HG02678 (cell line): ENCODE measurements around the gene ENTR1.

Experiments
- ATAC-seq: cut with Tn5 transposase; IDR thresholded peaks from one replicate; pipeline ENCODE4 v1.9.1; 2021; ENCODE audit warnings: mild to moderate bottlenecking, moderate library complexity; ENCODE audit not compliant: unreplicated experiment

ENTR1 gene

DNA sequence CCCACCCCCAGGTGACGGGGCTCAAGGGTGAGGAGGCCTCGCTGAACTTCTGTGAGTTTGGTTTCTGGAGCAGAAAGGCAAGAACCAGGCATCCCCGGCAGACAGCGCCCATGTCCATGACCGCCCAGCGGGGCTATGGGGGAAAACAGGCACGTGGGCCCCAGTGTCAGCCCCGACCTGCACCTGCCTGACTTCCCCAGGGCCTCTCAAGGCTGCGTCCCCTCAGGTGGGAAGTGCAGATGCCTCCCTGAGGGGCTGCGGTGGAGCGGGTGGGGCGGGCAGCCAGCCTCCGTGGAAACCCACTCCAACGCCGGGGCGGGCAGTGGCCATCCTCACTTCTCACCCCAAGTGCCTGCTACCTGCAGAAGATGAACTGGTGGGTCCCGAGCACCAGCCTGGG lies 30.0 kb downstream of the ENTR1 start:
- ATAC-seq: no peak

DNA sequence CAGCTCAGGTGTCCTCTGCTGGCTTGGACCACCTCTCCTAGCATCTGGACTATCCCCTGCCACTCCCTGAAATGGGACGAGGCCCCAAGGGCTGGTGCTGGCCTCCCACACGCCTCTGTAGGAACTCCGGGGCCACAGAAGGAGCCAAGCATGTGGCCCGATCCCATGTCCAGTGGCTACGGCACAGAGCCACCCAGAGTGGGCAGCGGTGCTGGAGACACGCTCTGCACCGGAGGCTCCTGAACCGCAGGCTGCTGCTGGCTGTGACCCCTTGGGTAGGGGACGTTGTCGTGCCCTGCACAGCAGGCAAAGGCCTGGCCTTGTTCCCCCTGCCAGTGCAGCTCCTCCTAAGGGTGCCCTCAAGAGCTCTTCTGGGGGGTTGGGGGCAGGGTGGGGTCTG lies 30.5 kb downstream of the ENTR1 start:
- ATAC-seq: no peak

DNA sequence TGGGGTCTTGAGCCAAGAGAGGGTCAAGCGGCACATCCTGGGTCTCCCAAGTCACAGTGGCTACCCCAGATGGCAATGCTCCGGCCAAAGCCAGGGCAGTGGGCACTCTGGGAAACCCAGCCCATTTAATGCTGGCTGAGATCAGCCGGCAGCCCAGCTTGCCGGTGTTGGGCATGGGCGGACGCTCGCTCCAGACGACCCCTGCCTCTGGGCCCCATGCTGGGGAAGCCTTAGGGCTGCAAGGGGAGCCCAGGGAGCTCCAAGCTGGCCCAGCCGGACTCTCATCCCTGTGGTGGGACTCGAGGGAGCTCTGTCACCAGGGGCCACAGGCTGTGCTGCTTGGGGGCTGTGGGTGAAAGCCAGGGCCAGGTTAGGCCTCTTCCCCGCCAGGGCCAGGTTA lies 31.0 kb downstream of the ENTR1 start:
- ATAC-seq: no peak

DNA sequence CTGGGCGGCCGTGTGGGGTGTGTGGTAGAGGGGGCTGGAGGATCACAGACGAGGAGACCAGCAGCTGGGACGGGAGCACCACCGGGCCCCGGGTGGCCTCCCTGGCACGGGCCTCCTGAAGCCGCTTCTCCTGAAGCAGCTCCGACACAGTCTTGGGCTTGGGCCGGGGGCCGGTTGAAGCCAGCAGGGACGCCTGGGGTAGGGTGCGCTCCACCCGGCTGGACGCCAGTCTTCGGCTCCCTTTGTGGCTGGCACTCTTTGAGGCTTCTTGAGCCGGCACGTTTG lies 31.5 kb downstream of the ENTR1 start:
- no peak for ATAC-seq

DNA sequence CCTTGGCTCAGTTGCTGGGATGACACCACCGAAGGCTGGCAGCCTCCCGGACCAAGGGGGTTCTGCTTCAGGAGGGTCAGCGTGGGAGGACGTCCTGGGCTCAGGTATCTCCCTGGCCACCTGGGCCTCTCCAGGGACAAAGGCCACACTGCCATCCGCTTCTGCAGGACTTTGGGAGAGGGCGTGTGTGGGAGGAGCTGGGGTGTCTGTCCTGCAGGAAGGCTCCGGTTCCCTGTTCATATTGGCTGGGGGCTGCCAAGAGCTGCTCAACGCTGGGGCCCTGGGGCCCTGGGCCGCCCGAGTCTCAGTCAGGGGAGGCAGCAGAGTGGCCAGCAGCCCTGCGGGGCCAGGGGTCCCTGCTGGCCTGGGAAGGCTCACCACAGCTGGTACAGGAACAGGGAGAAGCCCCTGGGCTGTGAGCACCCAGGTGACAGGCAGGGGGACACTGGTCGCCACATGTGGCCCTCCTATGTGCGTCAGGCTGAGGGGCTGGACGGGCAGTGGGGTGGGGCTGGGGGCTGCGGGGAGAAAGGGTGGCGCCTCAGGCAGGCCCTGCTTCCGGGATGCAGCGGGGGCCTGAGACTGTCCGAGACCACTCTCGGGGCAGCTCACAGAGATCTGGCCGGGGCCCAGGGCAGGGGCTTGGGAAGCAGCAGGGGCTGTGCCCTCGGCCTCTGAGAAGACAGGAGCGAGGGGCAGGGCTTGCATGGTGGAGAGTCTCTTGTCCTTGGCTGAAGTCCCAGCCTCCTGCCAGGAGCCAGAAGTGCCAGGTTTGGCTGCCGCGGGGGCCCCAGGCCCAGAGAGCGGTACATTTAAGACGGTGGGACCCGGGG lies 32.0 kb downstream of the ENTR1 start:
- no peak for ATAC-seq

DNA sequence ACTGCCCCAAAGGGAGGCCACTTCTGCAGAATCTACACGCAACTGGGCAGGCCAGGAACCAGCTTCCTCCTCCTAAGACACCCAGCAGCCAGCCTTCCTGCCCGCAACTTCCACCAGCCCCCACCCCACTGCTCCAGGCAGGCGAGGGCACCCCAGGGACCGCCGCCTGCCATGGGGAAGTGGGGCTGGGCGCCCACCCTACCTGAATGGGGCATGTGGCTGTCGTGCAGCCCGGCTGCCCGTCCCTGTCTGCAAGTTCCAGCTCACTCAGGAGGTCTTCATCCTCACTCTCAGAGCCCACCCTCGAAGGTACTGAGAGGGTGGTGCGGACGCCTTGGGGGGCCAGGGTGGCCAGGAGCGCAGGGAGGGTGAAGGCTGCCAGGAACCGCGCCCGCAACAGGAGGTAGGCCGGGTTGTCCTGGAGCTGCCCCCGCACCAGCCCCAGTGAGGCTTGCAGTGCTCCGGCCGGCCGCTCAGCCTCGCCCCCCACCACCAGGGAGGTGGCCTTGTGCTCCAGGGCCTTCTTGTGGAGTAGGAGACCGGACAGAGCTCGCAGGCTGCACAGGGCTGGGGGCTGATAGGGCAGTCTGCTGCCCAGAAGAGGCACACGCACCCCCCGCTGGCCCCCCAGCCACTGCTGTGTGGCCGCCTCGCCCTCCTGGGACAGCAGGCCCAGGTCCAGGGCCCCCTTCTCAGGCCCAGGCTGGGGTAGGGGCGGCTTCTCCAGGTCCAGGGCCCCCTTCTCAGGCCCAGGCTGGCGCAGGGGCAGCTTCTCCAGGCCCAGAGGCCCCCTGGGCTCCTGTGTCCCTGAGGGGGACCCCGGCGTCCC lies 32.9 kb downstream of the ENTR1 start:
- ATAC-seq: no peak

DNA sequence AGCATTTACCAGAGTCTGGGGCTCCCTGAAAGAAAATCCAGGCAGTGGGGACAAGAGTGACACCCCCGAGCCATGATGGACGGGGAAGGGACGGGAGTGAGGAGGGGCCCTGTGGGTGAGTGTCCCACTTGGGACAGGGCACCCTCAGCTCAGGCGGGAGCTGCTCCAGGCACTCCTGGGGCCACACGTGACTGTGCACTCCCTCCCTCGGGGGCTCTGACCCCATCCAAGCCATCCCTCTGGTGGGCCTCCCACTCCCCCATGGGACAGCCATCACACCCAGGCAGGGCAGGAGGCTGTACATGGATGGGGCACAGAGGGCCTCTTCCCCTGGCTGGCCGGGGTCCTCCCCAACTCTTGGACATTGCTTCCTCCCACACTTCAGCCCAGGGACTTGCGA lies 34.0 kb downstream of the ENTR1 start:
- no peak for ATAC-seq

DNA sequence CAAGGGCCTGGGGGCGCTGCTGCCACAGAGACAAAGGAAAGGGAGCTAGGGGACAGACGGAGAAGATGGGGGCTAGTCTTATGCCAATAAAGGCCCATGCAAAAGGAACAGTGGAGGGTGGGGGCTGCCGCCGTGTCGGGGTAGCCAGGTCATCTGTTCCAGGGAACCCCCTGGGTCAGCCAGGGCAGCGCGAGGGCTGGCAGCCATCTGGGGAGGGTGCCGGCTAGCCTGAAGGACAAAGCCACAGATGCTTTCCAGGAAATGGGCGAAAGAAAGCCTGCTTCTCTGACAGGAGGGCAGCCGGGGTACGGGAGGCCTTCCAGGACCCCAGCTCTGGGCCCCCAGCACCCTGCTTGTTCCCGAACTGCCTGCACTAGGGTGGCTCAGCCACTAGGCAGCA lies 35.3 kb downstream of the ENTR1 start:
- ATAC-seq: no peak

DNA sequence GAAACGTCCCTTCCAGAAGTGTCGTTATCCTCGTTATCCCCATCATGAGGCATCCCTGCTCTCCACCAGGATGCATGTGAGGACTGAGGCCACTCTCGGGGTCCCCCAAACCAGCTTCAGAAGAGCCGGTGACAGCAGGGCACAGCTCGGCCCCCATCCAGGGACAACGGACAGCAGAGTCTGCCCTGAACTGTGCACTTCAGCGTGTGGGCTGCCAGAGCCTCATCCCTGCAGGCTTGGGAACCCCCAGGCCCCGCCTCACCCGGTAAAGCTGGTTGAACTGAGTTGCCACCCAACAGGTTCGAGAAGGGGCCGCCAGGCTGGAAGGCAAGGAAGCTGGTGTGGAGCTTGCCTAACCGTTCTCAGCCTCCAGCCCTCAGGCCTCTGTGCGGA lies 36.2 kb downstream of the ENTR1 start:
- ATAC-seq: no peak

DNA sequence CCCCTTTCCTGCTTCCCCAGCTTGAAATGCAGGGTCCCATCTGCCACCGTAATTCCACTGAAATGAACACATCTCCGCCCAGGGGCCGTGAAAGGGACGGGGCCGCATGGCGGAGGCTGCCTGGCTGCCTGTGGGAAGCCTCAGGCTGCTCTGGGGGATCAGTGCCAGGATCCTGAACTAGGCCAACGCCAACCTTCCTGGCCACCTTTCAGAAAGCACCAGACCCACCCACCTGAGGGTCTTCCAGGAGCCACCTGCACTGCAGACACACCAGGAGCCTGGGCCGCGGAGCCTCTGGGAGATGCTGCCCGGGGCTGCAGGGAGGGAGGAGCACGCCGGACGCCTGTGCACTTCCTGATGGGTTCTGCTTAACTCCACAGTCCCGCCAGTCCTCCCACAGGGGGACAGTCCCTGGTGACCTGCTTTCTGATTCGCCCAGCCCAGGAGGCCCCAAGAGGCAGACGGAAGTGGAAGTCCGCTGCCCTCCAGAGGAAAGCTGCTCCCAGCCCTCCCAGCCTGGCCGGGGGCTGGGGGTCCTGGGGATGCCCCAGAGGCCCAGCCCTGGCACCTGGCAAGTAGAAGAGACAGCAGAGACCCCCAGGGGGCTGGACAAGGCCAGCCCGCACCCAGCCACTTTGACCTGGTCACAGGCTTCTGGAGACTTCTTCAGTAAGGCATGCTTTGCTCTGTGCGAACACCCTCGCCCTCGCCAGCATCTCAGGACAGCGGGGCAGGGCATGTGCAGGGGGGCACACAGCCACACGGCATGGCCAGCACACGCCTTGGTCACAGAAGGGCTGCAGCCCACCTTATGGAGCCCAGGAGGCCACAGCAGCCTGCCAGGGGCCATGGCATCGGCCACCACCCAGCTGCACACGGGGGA lies 36.9 kb downstream of the ENTR1 start, which contains the start of gene CARD9:
Gene CARD9, minus strand, starts transcription at position 370 of the 883 bp plus-strand sequence. CDS start 1,591 bp downstream, outside the sequence.
- ATAC-seq: no peak

DNA sequence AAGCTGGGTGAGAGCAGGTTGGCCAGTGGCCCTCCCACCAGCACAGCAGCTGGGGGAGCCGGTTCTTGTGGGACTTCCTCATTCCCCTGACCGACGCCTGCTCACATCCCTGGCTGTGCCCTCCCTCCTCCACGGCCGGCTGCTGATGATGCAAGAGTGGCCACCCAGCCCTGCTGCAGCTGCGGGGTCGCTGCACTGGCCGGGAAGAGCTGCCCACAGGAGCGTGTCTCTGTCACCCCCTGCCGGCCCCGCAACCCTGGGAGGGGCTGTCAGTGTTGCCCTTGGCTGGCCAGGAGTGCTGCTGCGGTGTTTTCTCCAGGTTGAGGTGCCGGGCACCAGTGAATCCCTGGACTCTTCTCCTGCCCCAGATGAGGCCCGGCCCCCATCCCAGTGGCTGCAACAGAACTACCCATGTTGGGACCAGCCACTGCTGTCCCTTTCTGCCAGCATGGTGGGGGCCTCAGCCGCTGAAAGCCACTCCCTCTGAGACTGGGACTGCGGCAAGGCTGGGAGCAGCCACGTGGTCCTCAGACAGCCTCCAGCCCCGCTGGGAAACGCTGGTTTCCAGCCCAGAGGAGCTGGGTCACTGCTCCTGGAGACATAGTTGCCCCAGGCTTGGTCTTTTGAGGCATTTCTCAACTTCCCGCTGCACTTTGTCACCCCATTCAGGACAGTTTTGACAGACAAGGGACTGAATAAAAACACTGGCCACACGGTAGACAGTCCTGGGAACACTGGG lies 37.7 kb downstream of the ENTR1 start:
- no peak for ATAC-seq

DNA sequence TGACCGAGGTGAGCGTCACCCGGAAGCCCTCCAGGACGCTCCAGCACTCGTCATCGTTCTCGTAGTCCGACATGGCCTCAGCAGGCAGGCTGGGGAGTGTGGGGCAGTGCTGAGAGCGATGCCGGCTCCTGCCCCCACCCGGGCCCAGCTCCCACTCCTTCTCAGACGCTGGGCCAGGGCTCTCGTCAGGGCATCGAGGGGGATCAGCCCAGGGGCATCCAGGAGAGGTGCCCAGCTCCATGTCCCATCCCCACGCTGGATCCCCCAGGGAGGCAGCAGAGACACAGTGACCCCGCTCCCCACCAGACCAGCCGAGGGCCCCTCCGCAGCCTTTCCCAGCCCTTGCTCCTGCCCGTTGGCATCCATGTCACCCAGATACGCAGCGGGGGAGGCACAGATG lies 38.4 kb downstream of the ENTR1 start:
- ATAC-seq: no peak

DNA sequence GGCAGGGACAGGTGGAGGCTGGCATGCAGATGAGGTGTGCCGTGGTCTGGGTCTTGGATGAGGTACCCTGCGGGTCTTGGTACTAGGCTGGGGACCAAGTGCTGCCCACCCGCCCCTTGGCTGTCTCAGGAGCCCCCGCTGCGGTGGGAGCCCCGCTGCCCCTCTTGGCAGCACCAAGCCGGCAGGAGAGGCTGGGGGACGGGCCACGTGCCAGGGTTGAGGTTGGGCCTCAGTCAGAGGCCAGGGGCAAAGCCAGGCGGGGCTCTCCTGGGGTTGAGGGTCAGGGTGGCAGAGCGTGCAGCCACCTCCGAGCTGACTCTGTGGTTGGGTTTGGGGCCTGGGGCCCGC lies 38.9 kb downstream of the ENTR1 start:
- no peak for ATAC-seq

DNA sequence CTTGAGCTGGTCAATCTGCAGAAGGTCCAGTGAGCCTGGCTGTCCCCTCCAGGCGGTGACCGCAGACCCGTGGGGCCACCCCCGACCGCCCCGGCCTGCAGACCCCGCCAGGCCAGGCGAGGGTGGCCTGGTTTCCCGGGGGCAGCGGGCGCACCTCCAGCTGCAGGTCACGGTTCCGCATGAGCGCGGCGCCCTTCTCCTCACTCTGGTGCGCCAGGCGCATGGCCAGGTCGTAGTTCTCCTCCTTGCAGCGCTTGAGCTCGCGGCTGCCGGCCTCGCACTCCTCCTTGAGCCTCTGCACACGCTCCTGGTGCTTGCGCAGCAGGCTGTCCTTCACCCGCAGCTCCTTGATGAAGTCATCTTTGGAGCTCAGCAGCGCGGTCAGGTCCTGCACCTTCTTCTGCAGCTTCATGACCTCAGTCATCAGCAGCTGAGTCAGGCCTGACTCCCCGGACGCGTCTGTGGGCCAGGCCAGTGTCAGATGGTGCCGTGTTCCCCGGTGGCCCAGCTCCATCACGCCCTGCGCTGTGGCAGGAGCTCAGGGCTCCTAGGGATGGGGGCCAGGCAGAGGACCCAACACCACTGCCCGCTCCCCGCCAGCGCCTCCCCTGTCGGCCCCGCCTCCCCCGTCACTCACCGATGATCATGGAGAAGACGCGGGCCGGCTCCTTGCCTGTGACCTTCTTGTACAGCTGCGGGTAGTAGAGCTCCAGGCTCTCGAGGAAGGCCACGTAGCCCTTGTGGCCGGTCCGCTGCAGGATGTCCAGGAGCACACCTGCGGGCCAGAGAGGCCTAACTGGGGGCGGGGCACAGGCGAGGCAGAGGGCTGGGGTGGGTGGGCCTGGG lies 39.5 kb downstream of the ENTR1 start:
- ATAC-seq: no peak

DNA sequence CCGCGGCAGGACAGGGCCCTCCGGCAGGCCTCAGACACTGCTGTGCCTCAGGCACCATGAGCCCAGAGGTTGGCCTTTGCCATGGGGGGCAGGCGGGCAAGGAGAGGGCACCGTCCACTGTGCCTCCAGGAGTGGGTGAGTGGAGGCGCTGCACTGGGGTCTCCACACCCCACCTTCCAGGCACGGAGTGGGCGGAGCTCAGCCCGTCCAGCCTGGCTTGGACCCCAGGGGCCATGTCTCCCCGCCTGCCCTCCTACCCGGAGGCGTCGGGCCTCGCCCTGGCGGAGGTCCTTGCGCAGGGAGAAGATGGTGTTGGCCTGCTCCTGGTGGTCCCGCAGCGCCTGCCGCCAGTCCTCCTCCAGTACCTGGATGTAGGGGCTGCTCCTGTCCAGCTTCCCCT lies 40.4 kb downstream of the ENTR1 start:
- no peak for ATAC-seq

DNA sequence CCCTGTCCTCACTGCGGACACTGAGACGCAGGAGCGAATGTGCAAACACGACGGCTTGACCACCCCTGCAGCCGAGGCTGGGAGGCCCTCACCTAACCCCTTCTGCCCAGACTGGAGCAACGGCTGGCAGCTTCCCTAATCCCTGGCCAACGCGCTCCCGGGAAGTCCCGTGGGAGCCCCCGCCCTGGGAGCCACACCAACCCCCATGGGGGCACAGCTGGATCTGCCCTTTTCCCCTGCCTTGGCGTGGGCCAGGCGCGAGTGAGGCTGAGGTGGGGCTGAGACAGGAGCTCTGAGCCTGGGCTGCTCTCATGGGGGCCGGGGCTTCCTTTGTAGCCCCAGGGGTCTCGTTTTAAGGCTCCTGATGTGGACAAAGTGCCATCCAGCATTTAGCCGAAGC lies 42.2 kb downstream of the ENTR1 start:
- no peak for ATAC-seq

DNA sequence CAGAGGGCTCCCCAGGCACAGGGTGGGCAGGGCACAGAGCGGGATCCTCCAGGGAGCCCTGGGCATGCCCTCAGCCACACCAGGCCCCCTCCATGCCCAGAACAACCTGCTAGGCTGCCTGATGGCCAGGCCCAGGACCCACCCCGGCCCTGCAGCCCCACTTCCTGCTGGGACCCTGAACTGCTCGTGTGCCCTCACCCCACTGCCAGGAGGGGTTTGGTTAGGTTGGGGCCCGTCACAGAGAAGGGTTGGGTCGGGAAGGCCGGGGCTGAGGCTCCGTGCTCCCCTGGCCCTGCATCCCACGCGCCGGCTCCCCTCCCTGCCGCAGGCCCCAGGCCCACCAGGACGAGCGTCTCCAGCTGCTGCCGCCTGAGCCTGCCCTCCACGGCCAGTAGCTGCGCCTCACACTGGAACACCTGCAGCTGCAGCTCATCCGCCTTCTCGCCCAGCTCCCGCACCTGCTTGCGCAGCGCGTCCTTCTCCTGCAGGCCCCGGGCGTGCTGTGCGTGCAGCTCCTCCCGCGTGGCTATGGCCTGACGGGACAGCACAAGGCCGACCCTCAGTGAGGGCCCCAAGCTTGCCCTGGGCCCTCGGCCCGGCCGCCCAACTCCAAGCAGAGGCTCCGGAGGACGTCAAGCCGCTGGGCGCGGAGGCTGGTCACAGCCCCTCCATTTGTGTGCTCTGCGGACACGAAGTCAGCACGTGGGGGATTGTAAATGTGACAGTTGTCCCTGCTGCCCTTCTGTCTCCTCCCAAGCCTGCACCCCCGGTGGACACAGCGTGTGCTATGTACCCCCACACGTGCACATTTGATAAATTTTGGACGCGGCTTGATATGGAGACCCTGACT lies 42.9 kb downstream of the ENTR1 start:
- no peak for ATAC-seq

DNA sequence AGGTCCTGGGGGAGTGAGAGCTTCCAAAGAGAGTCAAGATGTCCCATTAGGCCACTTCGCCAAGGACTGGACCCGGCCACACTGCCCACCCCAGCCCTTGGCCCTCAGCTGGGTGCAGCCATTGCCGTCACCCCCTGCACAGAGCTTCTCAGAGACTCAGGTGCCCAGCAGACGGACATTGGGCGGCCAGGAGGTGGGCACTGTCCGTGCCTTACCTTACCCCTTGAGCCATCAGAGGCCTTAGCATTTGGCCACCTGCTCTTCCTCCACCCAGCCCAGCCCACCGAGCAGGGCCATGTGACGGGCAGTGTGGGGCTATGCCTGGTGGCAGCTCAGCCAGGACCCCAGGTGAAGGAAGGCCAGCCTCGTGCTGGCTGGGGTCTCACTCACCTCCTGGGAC lies 43.6 kb downstream of the ENTR1 start:
- ATAC-seq: no peak

DNA sequence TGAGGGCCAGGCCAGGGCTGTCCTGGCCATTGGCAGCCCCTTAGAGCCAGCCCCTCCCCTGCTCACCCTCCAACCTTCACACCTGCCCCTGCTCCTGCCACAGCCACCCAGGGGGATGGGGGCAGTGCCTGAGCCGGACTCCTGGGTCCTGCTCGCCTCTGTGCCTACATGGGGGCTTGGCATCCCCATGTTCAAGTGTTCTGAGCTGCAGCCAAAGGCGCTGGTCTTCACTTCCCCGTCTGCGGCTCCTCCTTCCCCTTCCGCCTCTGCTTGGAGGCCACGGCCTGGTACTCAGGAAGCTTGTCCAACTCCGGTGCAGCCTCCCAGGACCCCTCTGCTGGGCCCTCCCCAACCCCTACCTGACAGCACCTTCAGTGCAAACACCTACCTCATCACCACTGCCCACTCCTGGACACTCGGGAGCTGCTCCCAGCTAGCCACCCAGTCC lies 44.6 kb downstream of the ENTR1 start:
- ATAC-seq: no peak
